ENCODE measurements around the gene ATP2A3. TPM values are rescaled to one million over a fixed set of nuclear protein-coding genes. Genes with fewer than 3 reads are reported as not detected.

The ATP2A3 gene
- total and polyA plus RNA-seq, 4 donors, result 16.6 to 64.6 (median 25.5) TPM

- no peak overlapping the region for H3K9ac ChIP-seq (ENCODE audit: insufficient read depth in 1 of 2, low read length in 2 of 2)
- no peaks in the 10 kb centered on the region for H3K36me3 ChIP-seq (ENCODE audit: control insufficient read depth in 4 of 4, insufficient read depth in 4 of 4, low read length in 4 of 4)
- H3K4me3 ChIP-seq, result no peak overlapping the region
- H3K9me3 ChIP-seq (ENCODE audit: control insufficient read depth in 4 of 4, insufficient read depth in 3 of 4, low read length in 3 of 4), result no peaks in the 10 kb centered on the region
- DNase-seq, result no peak
- TF ChIP-seq CTCF (IDR thresholded peaks at IDR 0.05; ENCODE audit: control extremely low read depth, extremely low read depth), result no peak
- H3K27ac ChIP-seq (ENCODE audit: low read depth in 1 of 2, low read length in 1 of 2), result peak overlapping the region; percentile 45 to 90
- WGBS, 2 donors, result 65 to 72% methylated on average over 5 of the region's 5 CpGs
- H3K27me3 ChIP-seq (ENCODE audit: control insufficient read depth in 3 of 3, insufficient read depth in 3 of 3, low read length in 2 of 3), result no peaks in the 10 kb centered on the region
- H3K4me1 ChIP-seq (ENCODE audit: control insufficient read depth in 5 of 5, insufficient read depth in 5 of 5, low read length in 5 of 5), result peaks cover 0 to 40% (median 10%) of the 10 kb centered on the region in 5 donors
- ATAC-seq (ENCODE audit: insufficient read depth, low FRiP score), result no peak
Measured at GRCh38 chr17:3894188-3894587, 70.0 kb downstream of the ATP2A3 start.

GRCh38 chr17:3893720-3894116, 70.5 kb downstream of the ATP2A3 start:
- TF ChIP-seq CTCF (IDR thresholded peaks at IDR 0.05; ENCODE audit: control extremely low read depth, extremely low read depth), result no peak
- no peak for ATAC-seq (ENCODE audit: insufficient read depth, low FRiP score)
- Histone ChIP-seq H3K4me1 (ENCODE audit: control insufficient read depth in 5 of 5, insufficient read depth in 5 of 5, low read length in 5 of 5) (peaks cover 0 to 40% (median 10%) of the 10 kb centered on the region in 5 donors), H3K27ac (ENCODE audit: low read depth in 1 of 2, low read length in 1 of 2) (peak overlapping the region; percentile 74 to 90), H3K9me3 (ENCODE audit: control insufficient read depth in 4 of 4, insufficient read depth in 3 of 4, low read length in 3 of 4) (no peaks in the 10 kb centered on the region), H3K4me3 (no peak overlapping the region), H3K36me3 (ENCODE audit: control insufficient read depth in 4 of 4, insufficient read depth in 4 of 4, low read length in 4 of 4) (no peaks in the 10 kb centered on the region), H3K27me3 (ENCODE audit: control insufficient read depth in 3 of 3, insufficient read depth in 3 of 3, low read length in 2 of 3) (no peaks in the 10 kb centered on the region), H3K9ac (ENCODE audit: insufficient read depth in 1 of 2, low read length in 2 of 2) (peak overlapping the region in 1 of 2 donors; percentile 25)
- no peak for DNase-seq
- 55 to 74% methylated on average over 7 of the region's 7 CpGs for WGBS, 2 donors

- TF ChIP-seq CTCF (IDR thresholded peaks at IDR 0.05; ENCODE audit: control extremely low read depth, extremely low read depth), result no peak
- Histone ChIP-seq H3K27me3 (ENCODE audit: control insufficient read depth in 3 of 3, insufficient read depth in 3 of 3, low read length in 2 of 3) (no peaks in the 10 kb centered on the region), H3K4me1 (ENCODE audit: control insufficient read depth in 5 of 5, insufficient read depth in 5 of 5, low read length in 5 of 5) (peaks cover 0 to 40% (median 13%) of the 10 kb centered on the region in 5 donors), H3K9ac (ENCODE audit: insufficient read depth in 1 of 2, low read length in 2 of 2) (peak within 1 kb of the TSS in 1 of 2 donors; percentile 25), H3K4me3 (peak within 1 kb of the TSS; percentile 30), H3K9me3 (ENCODE audit: control insufficient read depth in 4 of 4, insufficient read depth in 3 of 4, low read length in 3 of 4) (no peaks in the 10 kb centered on the region), H3K27ac (ENCODE audit: low read depth in 1 of 2, low read length in 1 of 2) (peak within 1 kb of the TSS; percentile 74 to 90), H3K36me3 (ENCODE audit: control insufficient read depth in 4 of 4, insufficient read depth in 4 of 4, low read length in 4 of 4) (no peaks in the 10 kb centered on the region)
- DNase-seq, result peak; percentile 84 to 91 (median 86)
- ATAC-seq (ENCODE audit: insufficient read depth, low FRiP score), result peak; percentile 87
- WGBS, 2 donors, result 1 to 2% methylated on average over 36 to 75 of the region's 75 CpGs
Measured at GRCh38 chr17:3893003-3893719, 71.1 kb downstream of the ATP2A3 start, which contains the start of gene CAMKK1. CAMKK1 (minus strand) TSS chr17:3893053; CDS start chr17:3885687, 7,366 bp downstream.

Data from lung (tissue), 12 donors.